ENCODE measurements around the gene NXPE2. TPM values are rescaled to one million over a fixed set of nuclear protein-coding genes. Genes with fewer than 3 reads are reported as not detected.

Gene NXPE2
- polyA plus RNA-seq, 1 donor (not counting 4 experiments of a cell fraction or from before 2014, with no cell fraction given): 0.09 TPM

DNA sequence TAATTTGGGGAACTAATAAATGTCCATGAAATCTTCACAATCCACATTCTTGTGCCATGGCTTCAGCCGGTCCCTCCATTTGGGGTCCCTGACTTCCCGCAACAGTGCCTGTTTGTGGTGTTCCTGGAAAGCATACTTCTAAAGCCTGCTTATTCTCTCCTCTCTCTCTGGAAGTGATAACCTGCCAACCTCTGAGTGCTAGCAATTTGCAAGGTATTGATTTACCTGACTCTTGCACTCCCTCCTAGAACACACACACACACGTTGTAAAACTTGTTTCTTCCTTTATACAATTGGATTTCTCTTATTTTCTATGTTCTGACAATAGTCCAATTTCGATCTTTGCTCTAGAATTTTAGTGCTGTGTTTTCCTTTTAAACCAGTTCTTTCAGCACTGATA is 58.5 kb downstream of the NXPE2 start:
- H3K4me3 ChIP-seq (ENCODE audit: control insufficient read depth in 2 of 3, extremely low read depth in 1 of 3, insufficient read depth in 2 of 3, low read depth in 1 of 3, low read length in 3 of 3): no peak overlapping the region
- no peak overlapping the region for H3K27ac ChIP-seq (ENCODE audit: control insufficient read depth, insufficient read depth, low read length)
- FAIRE-seq (no peak), DNase-seq (ENCODE audit: low read depth, low spot score) (no peak)
- no peaks in the 10 kb centered on the region for H3K79me2 ChIP-seq (ENCODE audit: control insufficient read depth, insufficient read depth, low read length)
- no peaks in the 10 kb centered on the region for H3K4me1 ChIP-seq (ENCODE audit: control insufficient read depth, extremely low read depth, insufficient read depth, low read length)
- no peak for TF ChIP-seq EZH2 (IDR thresholded peaks at IDR 0.05; ENCODE audit: low read length)
- no peak for TF ChIP-seq CTCF (optimal IDR thresholded peaks at IDR 0.05 in 1 of 3, IDR thresholded peaks at IDR 0.05 in 1 of 3, conservative IDR thresholded peaks at IDR 0.05 in 1 of 3; ENCODE audit: extremely low read depth in 1 of 3, insufficient read depth in 2 of 3, low read length in 3 of 3)
- H3K9me1 ChIP-seq (ENCODE audit: control insufficient read depth, extremely low read depth, insufficient read depth, low read length): no peaks in the 10 kb centered on the region
- H3K36me3 ChIP-seq (ENCODE audit: control insufficient read depth in 2 of 2, extremely low read depth in 1 of 2, insufficient read depth in 2 of 2, low read length in 2 of 2): no peaks in the 10 kb centered on the region
- no peaks in the 10 kb centered on the region for H4K20me1 ChIP-seq (ENCODE audit: control insufficient read depth, extremely low read depth, insufficient read depth, low read length)
- H3K9me3 ChIP-seq (ENCODE audit: control insufficient read depth, low read depth, low read length): no peaks in the 10 kb centered on the region
- dilution Hi-C loops (cut with MboI; ENCODE audit: extremely low pct_ligation_motif_present, low sequenced_read_pairs): no loop called here
- H2AFZ ChIP-seq (ENCODE audit: control insufficient read depth, low read length): no peak overlapping the region
- no peak overlapping the region for H3K4me2 ChIP-seq (ENCODE audit: control insufficient read depth, extremely low read depth, insufficient read depth, low read depth, low read length)
- H3K9ac ChIP-seq (ENCODE audit: control insufficient read depth, extremely low read depth, insufficient read depth, low read length): no peak overlapping the region
- H3K27me3 ChIP-seq (ENCODE audit: control insufficient read depth, extremely low read depth, insufficient read depth, low read length): no peaks in the 10 kb centered on the region

- peak; percentile 19 for DNase-seq (ENCODE audit: low read depth, low spot score)
- no peak overlapping the region for H2AFZ ChIP-seq (ENCODE audit: control insufficient read depth, low read length)
- no peaks in the 10 kb centered on the region for H3K9me3 ChIP-seq (ENCODE audit: control insufficient read depth, low read depth, low read length)
- no peaks in the 10 kb centered on the region for H3K27me3 ChIP-seq (ENCODE audit: control insufficient read depth, extremely low read depth, insufficient read depth, low read length)
- peak; percentile 73 to 86 (median 78) for TF ChIP-seq CTCF (optimal IDR thresholded peaks at IDR 0.05 in 1 of 3, IDR thresholded peaks at IDR 0.05 in 1 of 3, conservative IDR thresholded peaks at IDR 0.05 in 1 of 3; ENCODE audit: extremely low read depth in 1 of 3, insufficient read depth in 2 of 3, low read length in 3 of 3)
- no peak for TF ChIP-seq EZH2 (IDR thresholded peaks at IDR 0.05; ENCODE audit: low read length)
- H3K27ac ChIP-seq (ENCODE audit: control insufficient read depth, insufficient read depth, low read length): no peak overlapping the region
- no peak overlapping the region for H3K9ac ChIP-seq (ENCODE audit: control insufficient read depth, extremely low read depth, insufficient read depth, low read length)
- no peaks in the 10 kb centered on the region for H3K9me1 ChIP-seq (ENCODE audit: control insufficient read depth, extremely low read depth, insufficient read depth, low read length)
- FAIRE-seq: peak; percentile 65
- no peaks in the 10 kb centered on the region for H3K4me1 ChIP-seq (ENCODE audit: control insufficient read depth, extremely low read depth, insufficient read depth, low read length)
- dilution Hi-C loops (cut with MboI; ENCODE audit: extremely low pct_ligation_motif_present, low sequenced_read_pairs): no loop called here
- H3K36me3 ChIP-seq (ENCODE audit: control insufficient read depth in 2 of 2, extremely low read depth in 1 of 2, insufficient read depth in 2 of 2, low read length in 2 of 2): no peaks in the 10 kb centered on the region
- H3K79me2 ChIP-seq (ENCODE audit: control insufficient read depth, insufficient read depth, low read length): no peaks in the 10 kb centered on the region
- H3K4me3 ChIP-seq (ENCODE audit: control insufficient read depth in 2 of 3, extremely low read depth in 1 of 3, insufficient read depth in 2 of 3, low read depth in 1 of 3, low read length in 3 of 3): no peak overlapping the region
- no peak overlapping the region for H3K4me2 ChIP-seq (ENCODE audit: control insufficient read depth, extremely low read depth, insufficient read depth, low read depth, low read length)
- no peaks in the 10 kb centered on the region for H4K20me1 ChIP-seq (ENCODE audit: control insufficient read depth, extremely low read depth, insufficient read depth, low read length)
These were observed 60.6 kb downstream of the NXPE2 start for GRCh38 chr11:114738954-114739353.

Measured in keratinocyte (primary cell).